Measurements from ENCODE around the gene MCF2L2.
"Not testable (repeated sequence)": the region's sequence is repeated elsewhere in the genome, so short reads cannot be mapped to it uniquely, and the experiment has no call there.

Gene MCF2L2

DNA sequence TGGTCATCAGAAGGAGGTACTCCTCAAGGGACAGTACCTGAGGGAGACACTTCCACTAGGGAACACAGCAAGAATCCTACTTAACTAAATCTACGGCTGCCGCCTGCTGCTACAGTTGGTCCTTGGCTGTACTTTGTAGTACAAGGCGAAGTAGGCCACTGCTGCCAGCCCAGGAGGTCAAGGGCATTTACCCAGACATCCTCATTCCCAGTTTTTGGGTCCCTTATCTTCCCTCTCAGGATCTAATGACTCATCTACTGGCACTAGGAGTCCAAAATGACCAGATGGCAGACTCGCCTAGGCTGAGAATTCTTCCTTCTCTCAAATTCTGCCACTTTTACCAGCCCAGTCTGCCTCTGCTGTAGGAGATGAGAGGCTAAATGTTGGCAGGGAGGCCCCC lies 238.8 kb downstream of the MCF2L2 start:
- Histone ChIP-seq H3K4me1 (ENCODE audit: control insufficient read depth, insufficient read depth, low read length) (no peaks in the 10 kb centered on the region), H3K27me3 (ENCODE audit: control insufficient read depth in 1 of 2, insufficient read depth in 2 of 2, low read length in 2 of 2) (no peaks in the 10 kb centered on the region), H3K9me3 (ENCODE audit: control insufficient read depth in 2 of 2, low read length in 2 of 2) (no peaks in the 10 kb centered on the region), H3K36me3 (ENCODE audit: control insufficient read depth in 2 of 2, insufficient read depth in 2 of 2, low read length in 2 of 2) (no peaks in the 10 kb centered on the region), H3K9ac (ENCODE audit: low read length in 2 of 2) (no peak overlapping the region), H3K27ac (ENCODE audit: low read length) (no peak overlapping the region), H3K4me3 (ENCODE audit: low read length in 2 of 2) (no peak overlapping the region)

DNA sequence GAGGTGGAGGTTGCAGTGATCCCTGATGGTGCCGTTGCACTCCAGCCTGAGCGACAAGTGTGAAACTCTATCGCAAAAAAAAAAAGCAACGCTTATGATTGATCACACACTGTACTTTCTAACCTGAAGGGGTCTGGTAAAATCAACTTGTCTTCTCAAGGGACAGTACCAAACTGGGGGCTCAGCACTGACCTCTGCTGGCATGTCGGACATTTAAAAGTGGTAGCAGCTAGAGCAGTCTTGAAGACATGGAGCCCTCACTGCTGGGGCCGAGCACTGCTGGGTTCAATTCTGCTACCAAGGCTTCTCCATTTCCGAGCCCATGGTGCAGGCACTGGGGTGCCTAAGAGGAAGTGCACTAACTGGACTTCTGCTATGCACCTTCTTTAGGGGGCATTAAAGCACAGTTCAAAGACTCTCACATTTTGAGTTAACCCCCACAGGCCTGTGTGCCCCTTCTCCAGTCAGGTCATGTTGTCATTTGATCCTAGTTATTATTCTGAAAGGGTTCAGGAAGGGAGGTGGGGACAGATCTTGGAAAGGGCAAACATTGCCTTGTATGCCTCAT lies 239.4 kb downstream of the MCF2L2 start:
- H3K27ac ChIP-seq (ENCODE audit: low read length): no peak overlapping the region
- no peak overlapping the region for H3K4me3 ChIP-seq (ENCODE audit: low read length in 2 of 2)
- no peak overlapping the region for H3K9ac ChIP-seq (ENCODE audit: low read length in 2 of 2)
- H3K4me1 ChIP-seq (ENCODE audit: control insufficient read depth, insufficient read depth, low read length): no peaks in the 10 kb centered on the region
- no peaks in the 10 kb centered on the region for H3K36me3 ChIP-seq (ENCODE audit: control insufficient read depth in 2 of 2, insufficient read depth in 2 of 2, low read length in 2 of 2)
- H3K27me3 ChIP-seq (ENCODE audit: control insufficient read depth in 1 of 2, insufficient read depth in 2 of 2, low read length in 2 of 2): no peaks in the 10 kb centered on the region
- no peaks in the 10 kb centered on the region for H3K9me3 ChIP-seq (ENCODE audit: control insufficient read depth in 2 of 2, low read length in 2 of 2)

DNA sequence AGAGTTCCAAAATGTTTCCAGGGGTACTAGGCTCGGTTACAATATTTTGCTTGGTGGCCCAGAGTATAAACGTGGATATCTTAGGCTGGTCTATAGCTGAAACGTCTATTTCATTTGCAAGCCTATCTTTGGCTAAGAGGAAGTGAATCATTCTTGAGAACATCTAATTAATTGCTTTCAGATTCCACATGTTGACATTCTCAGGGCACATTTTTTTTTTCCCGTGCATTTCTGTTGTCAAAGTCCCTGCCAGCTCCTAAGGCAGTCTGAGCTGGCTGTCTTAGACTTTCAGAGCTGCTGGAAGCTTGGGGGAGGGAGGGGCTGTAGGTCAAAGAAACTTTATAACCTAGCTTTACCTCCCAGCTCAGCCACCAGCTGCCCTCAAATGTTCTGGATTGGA lies 242.7 kb downstream of the MCF2L2 start:
- no peaks in the 10 kb centered on the region for H3K36me3 ChIP-seq (ENCODE audit: control insufficient read depth in 2 of 2, insufficient read depth in 2 of 2, low read length in 2 of 2)
- no peak overlapping the region for H3K27ac ChIP-seq (ENCODE audit: low read length)
- peaks cover 3 to 4% of the 10 kb centered on the region in 2 donors for H3K27me3 ChIP-seq (ENCODE audit: control insufficient read depth in 1 of 2, insufficient read depth in 2 of 2, low read length in 2 of 2)
- no peak overlapping the region for H3K9ac ChIP-seq (ENCODE audit: low read length in 2 of 2)
- H3K4me1 ChIP-seq (ENCODE audit: control insufficient read depth, insufficient read depth, low read length): no peaks in the 10 kb centered on the region
- no peak overlapping the region for H3K4me3 ChIP-seq (ENCODE audit: low read length in 2 of 2)
- no peaks in the 10 kb centered on the region for H3K9me3 ChIP-seq (ENCODE audit: control insufficient read depth in 2 of 2, low read length in 2 of 2)

DNA sequence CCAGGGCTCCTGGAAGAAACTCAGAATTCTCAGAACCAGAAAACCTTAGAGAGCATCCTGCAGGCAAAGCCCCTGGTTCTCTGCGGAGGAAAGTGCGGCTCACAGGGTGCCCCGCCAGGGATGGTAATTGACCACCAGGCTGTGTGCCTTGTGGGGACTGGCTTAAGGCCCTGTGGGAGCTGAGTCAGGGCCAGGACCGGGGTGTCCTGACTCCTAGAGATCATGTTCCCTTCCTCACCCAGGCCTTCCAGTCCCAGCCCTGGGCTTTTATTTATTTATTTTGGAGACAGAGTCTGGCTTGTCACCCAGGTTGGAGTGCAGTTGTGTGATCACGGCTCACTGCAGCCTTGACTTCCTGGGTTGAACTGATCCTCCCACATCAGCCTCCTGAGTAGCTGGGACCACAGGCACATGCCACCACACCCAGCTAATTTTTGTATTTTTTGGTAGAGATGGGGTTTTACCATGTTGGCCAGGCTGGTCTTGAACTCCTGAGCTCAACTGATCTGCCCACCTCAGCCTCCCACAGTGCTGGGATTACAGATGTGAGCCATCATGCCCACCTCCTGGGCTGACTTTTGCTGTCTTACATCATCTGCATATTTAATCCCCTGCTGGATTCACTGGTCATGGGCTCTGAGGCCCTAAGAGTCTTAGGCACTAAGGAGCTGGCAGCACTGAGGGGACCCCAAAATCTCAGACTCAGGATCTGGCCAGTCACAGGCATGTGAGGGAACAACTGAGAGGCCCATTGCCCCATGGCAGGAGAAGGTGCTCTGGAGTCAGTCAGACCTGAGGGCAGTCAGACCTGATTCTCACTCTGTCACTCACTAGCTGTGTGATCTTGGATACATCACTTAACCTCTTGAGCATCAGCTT lies 245.4 kb downstream of the MCF2L2 start:
- Histone ChIP-seq H3K36me3 (ENCODE audit: control insufficient read depth in 2 of 2, insufficient read depth in 2 of 2, low read length in 2 of 2) (no peaks in the 10 kb centered on the region), H3K27ac (ENCODE audit: low read length) (no peak overlapping the region), H3K9me3 (ENCODE audit: control insufficient read depth in 2 of 2, low read length in 2 of 2) (no peaks in the 10 kb centered on the region), H3K4me1 (ENCODE audit: control insufficient read depth, insufficient read depth, low read length) (peaks cover 7% of the 10 kb centered on the region), H3K9ac (ENCODE audit: low read length in 2 of 2) (no peak overlapping the region), H3K4me3 (ENCODE audit: low read length in 2 of 2) (no peak overlapping the region), H3K27me3 (ENCODE audit: control insufficient read depth in 1 of 2, insufficient read depth in 2 of 2, low read length in 2 of 2) (peaks cover 13 to 15% of the 10 kb centered on the region in 2 donors)

DNA sequence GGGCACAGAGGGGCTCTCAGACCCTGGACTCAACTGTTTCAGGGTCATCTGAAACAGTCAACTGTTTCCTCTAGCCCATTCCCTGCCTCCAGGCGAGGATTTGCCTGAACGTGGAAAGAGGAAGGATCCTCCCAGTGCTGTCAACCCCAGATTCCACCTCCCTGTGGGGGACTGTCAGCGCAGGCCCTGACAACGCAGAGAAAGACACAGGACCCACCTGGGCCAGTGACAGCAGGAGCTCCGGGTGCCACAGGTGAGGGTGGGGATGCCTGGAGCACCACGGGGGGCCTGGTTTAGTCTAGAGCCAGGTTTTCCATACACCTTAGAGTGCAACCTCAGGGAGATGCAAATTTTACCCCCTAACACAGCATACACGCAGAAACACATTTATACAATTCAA lies 246.3 kb downstream of the MCF2L2 start:
- H3K4me1 ChIP-seq (ENCODE audit: control insufficient read depth, insufficient read depth, low read length): peaks cover 7% of the 10 kb centered on the region

DNA sequence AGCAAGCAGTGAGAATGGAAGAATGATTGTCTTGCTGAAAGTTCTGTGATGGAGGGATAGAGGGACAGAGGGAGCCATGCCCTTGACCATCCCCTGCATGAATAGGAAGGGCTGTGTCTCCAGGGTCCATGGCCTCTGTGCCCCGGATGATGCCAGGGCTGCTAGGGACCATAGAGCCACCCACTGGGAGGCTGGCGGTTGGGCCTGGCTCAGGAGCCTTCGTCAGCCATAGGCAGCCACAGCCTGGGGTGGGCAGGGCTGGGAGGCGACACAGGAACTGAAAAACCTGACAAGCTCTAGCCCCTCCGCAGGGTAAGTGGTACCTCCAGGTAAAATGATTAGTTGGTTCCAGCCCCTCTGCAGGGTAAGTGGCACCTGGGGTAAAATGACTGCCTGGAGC lies 246.8 kb downstream of the MCF2L2 start:
- H3K27me3 ChIP-seq (ENCODE audit: control insufficient read depth in 1 of 2, insufficient read depth in 2 of 2, low read length in 2 of 2): peaks cover 17 to 19% of the 10 kb centered on the region in 2 donors
- no peak overlapping the region for H3K9ac ChIP-seq (ENCODE audit: low read length in 2 of 2)
- no peaks in the 10 kb centered on the region for H3K9me3 ChIP-seq (ENCODE audit: control insufficient read depth in 2 of 2, low read length in 2 of 2)
- peaks cover 7% of the 10 kb centered on the region for H3K4me1 ChIP-seq (ENCODE audit: control insufficient read depth, insufficient read depth, low read length)
- H3K27ac ChIP-seq (ENCODE audit: low read length): no peak overlapping the region
- H3K4me3 ChIP-seq (ENCODE audit: low read length in 2 of 2): no peak overlapping the region
- H3K36me3 ChIP-seq (ENCODE audit: control insufficient read depth in 2 of 2, insufficient read depth in 2 of 2, low read length in 2 of 2): no peaks in the 10 kb centered on the region

More for the DNA sequence above, 246.3 kb downstream of the MCF2L2 start:
- Histone ChIP-seq H3K9me3 (ENCODE audit: control insufficient read depth in 2 of 2, low read length in 2 of 2) (no peaks in the 10 kb centered on the region), H3K9ac (ENCODE audit: low read length in 2 of 2) (no peak overlapping the region), H3K4me3 (ENCODE audit: low read length in 2 of 2) (no peak overlapping the region), H3K27me3 (ENCODE audit: control insufficient read depth in 1 of 2, insufficient read depth in 2 of 2, low read length in 2 of 2) (peaks cover 14 to 15% of the 10 kb centered on the region in 2 donors), H3K27ac (ENCODE audit: low read length) (no peak overlapping the region), H3K36me3 (ENCODE audit: control insufficient read depth in 2 of 2, insufficient read depth in 2 of 2, low read length in 2 of 2) (no peaks in the 10 kb centered on the region)

DNA sequence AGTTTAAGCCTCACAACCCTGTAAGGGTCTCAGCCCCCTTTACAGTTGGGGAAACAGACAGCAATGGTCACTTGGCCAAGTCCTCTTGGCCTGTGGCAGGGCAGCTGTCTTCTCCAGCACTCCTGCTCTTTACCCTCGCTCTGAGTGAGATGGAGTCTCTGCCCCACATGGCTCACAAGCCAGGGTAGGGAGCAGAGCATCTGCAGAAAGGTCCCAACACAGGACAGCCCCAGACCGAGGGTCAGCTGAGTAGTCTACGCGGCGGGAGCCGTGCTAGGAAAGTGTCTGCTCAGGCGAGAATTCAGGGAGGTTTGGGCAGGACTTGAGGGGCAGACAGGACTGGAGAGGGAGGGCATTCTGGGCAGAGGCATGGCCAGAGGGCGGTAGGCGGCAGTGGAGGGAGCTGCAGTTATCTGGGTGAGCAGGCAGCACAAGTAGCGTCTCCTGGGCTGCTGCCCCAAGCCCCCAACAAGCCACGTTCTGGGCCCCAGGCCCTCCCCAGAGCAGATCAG lies 247.6 kb downstream of the MCF2L2 start:
- H3K27me3 ChIP-seq (ENCODE audit: control insufficient read depth in 1 of 2, insufficient read depth in 2 of 2, low read length in 2 of 2): peaks cover 23 to 26% of the 10 kb centered on the region in 2 donors
- H3K9me3 ChIP-seq (ENCODE audit: control insufficient read depth in 2 of 2, low read length in 2 of 2): no peaks in the 10 kb centered on the region
- H3K4me1 ChIP-seq (ENCODE audit: control insufficient read depth, insufficient read depth, low read length): peaks cover 7% of the 10 kb centered on the region
- H3K9ac ChIP-seq (ENCODE audit: low read length in 2 of 2): no peak overlapping the region
- H3K36me3 ChIP-seq (ENCODE audit: control insufficient read depth in 2 of 2, insufficient read depth in 2 of 2, low read length in 2 of 2): no peaks in the 10 kb centered on the region
- no peak overlapping the region for H3K27ac ChIP-seq (ENCODE audit: low read length)
- H3K4me3 ChIP-seq (ENCODE audit: low read length in 2 of 2): no peak overlapping the region

DNA sequence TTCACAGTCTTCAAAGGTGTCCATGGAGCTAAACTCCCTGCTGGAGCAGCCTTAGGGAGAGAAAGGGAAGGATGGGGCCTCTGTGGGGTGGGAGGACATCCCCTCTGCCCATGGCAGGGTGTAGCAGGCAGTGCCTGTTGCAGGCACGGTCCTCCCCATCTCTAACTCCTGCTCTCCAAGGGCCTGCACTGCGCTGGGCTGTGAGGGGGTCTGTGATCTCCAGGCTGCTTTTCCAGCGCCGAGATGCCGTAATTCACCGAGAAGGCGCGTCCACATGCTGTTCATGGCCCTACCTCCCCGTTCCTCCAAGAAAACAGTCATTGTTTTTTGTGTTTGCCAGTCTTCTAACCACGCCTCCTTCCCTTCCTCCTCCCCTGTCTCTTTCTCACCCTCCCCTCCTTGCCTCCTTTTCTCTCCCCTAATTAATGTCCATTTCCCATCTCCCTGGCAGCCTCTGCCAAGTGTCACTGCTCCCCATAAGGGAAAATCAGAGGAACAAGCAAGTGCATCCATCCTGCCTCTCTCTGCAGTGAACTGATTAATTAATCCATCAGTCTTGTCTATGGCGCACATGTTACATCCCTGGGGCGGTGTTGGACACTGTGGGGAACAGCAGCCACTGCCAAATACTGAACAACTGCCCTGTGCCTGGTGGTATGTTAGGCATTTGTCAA lies 248.2 kb downstream of the MCF2L2 start:
- peaks cover 7% of the 10 kb centered on the region for H3K4me1 ChIP-seq (ENCODE audit: control insufficient read depth, insufficient read depth, low read length)
- peaks cover 29 to 32% of the 10 kb centered on the region in 2 donors for H3K27me3 ChIP-seq (ENCODE audit: control insufficient read depth in 1 of 2, insufficient read depth in 2 of 2, low read length in 2 of 2)
- no peak overlapping the region for H3K9ac ChIP-seq (ENCODE audit: low read length in 2 of 2)
- H3K9me3 ChIP-seq (ENCODE audit: control insufficient read depth in 2 of 2, low read length in 2 of 2): no peaks in the 10 kb centered on the region
- H3K4me3 ChIP-seq (ENCODE audit: low read length in 2 of 2): no peak overlapping the region
- H3K36me3 ChIP-seq (ENCODE audit: control insufficient read depth in 2 of 2, insufficient read depth in 2 of 2, low read length in 2 of 2): no peaks in the 10 kb centered on the region
- H3K27ac ChIP-seq (ENCODE audit: low read length): no peak overlapping the region

DNA sequence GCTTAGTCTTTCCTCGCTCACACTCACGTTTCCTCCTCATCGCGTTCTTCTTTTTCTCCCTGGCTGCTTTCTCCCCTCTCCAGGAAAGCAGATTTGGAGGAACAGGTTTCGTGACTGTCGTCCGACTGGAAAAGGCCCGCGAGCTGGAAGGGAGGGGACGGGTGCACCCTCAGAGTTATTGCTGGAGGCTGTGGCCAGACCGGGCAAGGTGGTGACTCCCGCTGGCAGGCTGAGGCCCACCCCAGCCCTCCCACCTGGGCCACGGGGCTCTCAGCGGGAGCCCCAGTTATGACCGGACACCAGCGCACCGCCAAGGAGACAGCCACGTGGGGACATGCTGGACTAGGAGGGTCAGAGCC lies 248.9 kb downstream of the MCF2L2 start:
- H3K27ac ChIP-seq (ENCODE audit: low read length); H3K36me3 ChIP-seq (ENCODE audit: control insufficient read depth in 2 of 2, insufficient read depth in 2 of 2, low read length in 2 of 2); H3K4me1 ChIP-seq (ENCODE audit: control insufficient read depth, insufficient read depth, low read length); H3K9me3 ChIP-seq (ENCODE audit: control insufficient read depth in 2 of 2, low read length in 2 of 2); H3K9ac ChIP-seq (ENCODE audit: low read length in 2 of 2): not testable (repeated sequence)
- H3K4me3 ChIP-seq (ENCODE audit: low read length in 2 of 2): peak overlapping the region; percentile 60 to 70
- peaks cover 33 to 37% of the 10 kb centered on the region in 2 donors for H3K27me3 ChIP-seq (ENCODE audit: control insufficient read depth in 1 of 2, insufficient read depth in 2 of 2, low read length in 2 of 2)

DNA sequence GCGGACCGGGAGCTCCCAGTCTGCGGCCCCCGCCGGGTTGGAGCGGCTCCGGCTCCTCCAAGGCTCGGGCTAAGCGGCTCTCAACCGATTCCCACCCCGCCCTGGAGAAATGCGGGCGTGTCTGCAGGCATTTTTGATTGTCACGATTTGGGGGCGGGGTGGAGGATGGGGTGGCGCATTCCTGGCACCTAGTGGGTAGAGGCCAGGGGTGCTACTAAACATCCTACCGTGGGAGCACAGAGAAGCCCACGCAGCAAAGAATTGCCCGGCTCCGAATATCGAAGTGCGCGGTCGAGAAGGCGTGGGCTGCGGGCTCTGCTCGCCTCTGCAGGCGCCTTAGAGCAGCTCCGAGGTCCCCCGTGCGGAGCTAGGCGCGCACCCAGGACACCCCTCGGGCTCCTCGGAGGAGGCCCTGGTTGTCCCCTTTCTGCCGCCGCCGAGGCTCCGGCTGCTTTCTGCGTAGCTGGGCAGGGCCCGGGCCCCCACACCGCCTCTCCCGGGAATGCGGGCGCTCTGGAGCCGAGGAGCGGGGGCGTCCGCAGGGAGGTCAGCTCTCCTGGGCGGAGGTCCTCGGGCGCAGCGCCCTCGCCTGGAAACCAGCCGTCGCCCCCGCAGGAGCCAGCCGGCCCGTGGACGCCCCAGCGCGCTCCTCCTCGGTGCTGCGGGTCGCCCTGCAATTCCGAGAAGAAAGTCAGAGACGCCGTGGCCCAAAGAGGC lies 249.4 kb downstream of the MCF2L2 start:
- H3K9ac ChIP-seq (ENCODE audit: low read length in 2 of 2): peak overlapping the region in 1 of 2 donors; percentile 22
- H3K4me1 ChIP-seq (ENCODE audit: control insufficient read depth, insufficient read depth, low read length): peaks cover 7% of the 10 kb centered on the region
- no peak overlapping the region for H3K27ac ChIP-seq (ENCODE audit: low read length)
- H3K27me3 ChIP-seq (ENCODE audit: control insufficient read depth in 1 of 2, insufficient read depth in 2 of 2, low read length in 2 of 2): peaks cover 33 to 37% of the 10 kb centered on the region in 2 donors
- H3K36me3 ChIP-seq (ENCODE audit: control insufficient read depth in 2 of 2, insufficient read depth in 2 of 2, low read length in 2 of 2): no peaks in the 10 kb centered on the region
- peak overlapping the region; percentile 60 to 70 for H3K4me3 ChIP-seq (ENCODE audit: low read length in 2 of 2)
- H3K9me3 ChIP-seq (ENCODE audit: control insufficient read depth in 2 of 2, low read length in 2 of 2): no peaks in the 10 kb centered on the region

All from stomach smooth muscle (tissue), 2 donors.